Activated CD4-positive, alpha-beta T cell treated with anti-CD3 and anti-CD28 coated beads, Interleukin-2, amount 50 U/mL, for 4 hours (primary cell): Measurements from ENCODE around the gene MACROD2.

Source experiments
- DNase-seq, 2 experiments: peaks; one replicate each; pipeline ENCODE4 v3.0.0-alpha.2; 2020

The MACROD2 gene

GRCh38 chr20:14782731-14783130, 787.4 kb downstream of the MACROD2 start:
- DNase-seq = no peak

GRCh38 chr20:14783766-14784165, 788.5 kb downstream of the MACROD2 start:
- DNase-seq = no peak

GRCh38 chr20:14785065-14785743, 789.9 kb downstream of the MACROD2 start:
- no peak for DNase-seq

GRCh38 chr20:14790190-14790589, 794.9 kb downstream of the MACROD2 start:
- no peak for DNase-seq

- DNase-seq = no peak
These were observed 795.7 kb downstream of the MACROD2 start for GRCh38 chr20:14790771-14791620.

- no peak for DNase-seq
These were observed 797.6 kb downstream of the MACROD2 start for GRCh38 chr20:14792915-14793314.

GRCh38 chr20:14799545-14800216, 804.4 kb downstream of the MACROD2 start:
- no peak for DNase-seq

GRCh38 chr20:14800707-14801425, 805.5 kb downstream of the MACROD2 start:
- no peak for DNase-seq

- no peak for DNase-seq
These were observed 806.4 kb downstream of the MACROD2 start for GRCh38 chr20:14801591-14802325.

- DNase-seq = no peak
These were observed 811.9 kb downstream of the MACROD2 start for GRCh38 chr20:14807224-14807623.

GRCh38 chr20:14815340-14815739, 820.0 kb downstream of the MACROD2 start:
- DNase-seq = no peak

- DNase-seq = no peak
These were observed 821.2 kb downstream of the MACROD2 start for GRCh38 chr20:14816471-14816870.

- DNase-seq = no peak
These were observed 821.8 kb downstream of the MACROD2 start for GRCh38 chr20:14817101-14817500.

- no peak for DNase-seq
These were observed 825.5 kb downstream of the MACROD2 start for GRCh38 chr20:14820771-14821170.

- no peak for DNase-seq
These were observed 825.9 kb downstream of the MACROD2 start for GRCh38 chr20:14821251-14821650.

- DNase-seq = no peak
These were observed 829.7 kb downstream of the MACROD2 start for GRCh38 chr20:14824996-14825395.

- DNase-seq = no peak
These were observed 831.4 kb downstream of the MACROD2 start for GRCh38 chr20:14826543-14827313.

GRCh38 chr20:14828459-14828858, 833.1 kb downstream of the MACROD2 start:
- no peak for DNase-seq

- no peak for DNase-seq
These were observed 834.6 kb downstream of the MACROD2 start for GRCh38 chr20:14829906-14830305.

- no peak for DNase-seq
These were observed 835.1 kb downstream of the MACROD2 start for GRCh38 chr20:14830466-14830865.

GRCh38 chr20:14830899-14831298, 835.6 kb downstream of the MACROD2 start:
- DNase-seq = no peak

- DNase-seq = no peak
These were observed 837.3 kb downstream of the MACROD2 start for GRCh38 chr20:14832630-14833029.
